Neural crest cell (in vitro differentiated cells): ENCODE results near the gene ZNF331. TPM values are rescaled to one million over a fixed set of nuclear protein-coding genes. Genes with fewer than 3 reads are reported as not detected.

Source experiments
- DNase-seq: peaks from one replicate; pipeline ENCODE4 v3.0.0; 2021; ENCODE audit warnings: low read depth, mixed read lengths, low spot score
- H3K27ac Mint-ChIP-seq: one replicate; pipeline ENCODE4 v1.8.0; 2021; ENCODE audit warnings: mild to moderate bottlenecking, mixed read lengths; ENCODE audit not compliant: unreplicated experiment
- H3K27me3 Mint-ChIP-seq: 2 replicates; pipeline ENCODE4 v1.8.0; 2021; ENCODE audit warnings: low read depth, mild to moderate bottlenecking, mixed read lengths
- H3K36me3 Mint-ChIP-seq: 2 replicates; pipeline ENCODE4 v1.8.0; 2021; ENCODE audit warnings: low read depth, mild to moderate bottlenecking, mixed read lengths
- H3K4me1 Mint-ChIP-seq: 2 replicates; pipeline ENCODE4 v1.8.0; 2021; ENCODE audit warnings: mixed read lengths
- H3K4me3 Mint-ChIP-seq: one replicate; pipeline ENCODE4 v1.8.0; 2021; ENCODE audit warnings: mild to moderate bottlenecking, mixed read lengths
- H3K9me3 Mint-ChIP-seq: 2 replicates; pipeline ENCODE4 v1.8.0; 2021; ENCODE audit warnings: mixed read lengths
- total RNA-seq: library from RNA; stranded (reverse); gene quantifications from 2 replicates; pipeline ENCODE4 v1.2.1, GENCODE V29; 2021
- TF ChIP-seq, protein P1 (sequence below): fragments of 200-600 bp; sonication (generic); conservative IDR thresholded peaks from 2 replicates; pipeline ENCODE4 v1.5.0; 2021; ENCODE audit warnings: antibody characterized with exemption, mild to moderate bottlenecking

Gene ZNF331
- total RNA-seq, 1 donor from 2014 or later = 36.6 TPM

DNA sequence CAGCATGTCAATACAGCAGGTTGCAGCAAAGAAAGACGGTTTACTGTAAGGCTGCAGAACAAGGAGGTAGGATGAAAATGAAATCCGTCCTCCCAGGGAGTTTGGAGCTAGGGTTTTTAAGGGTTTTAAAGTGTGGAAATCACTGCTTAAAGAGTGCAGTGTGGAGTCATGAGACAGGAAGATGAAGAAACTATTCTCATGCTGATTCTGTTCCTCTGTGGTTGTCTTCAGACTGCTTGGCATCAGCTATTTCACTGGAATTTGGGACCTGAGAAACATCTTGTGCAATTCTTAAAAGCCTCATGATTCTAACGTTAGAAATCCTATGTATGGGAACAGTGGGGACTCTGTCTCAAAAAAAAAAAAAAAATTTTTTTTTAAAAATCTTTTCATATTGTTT is 11.4 kb downstream of the ZNF331 start:
- TF ChIP-seq, protein P1, sequence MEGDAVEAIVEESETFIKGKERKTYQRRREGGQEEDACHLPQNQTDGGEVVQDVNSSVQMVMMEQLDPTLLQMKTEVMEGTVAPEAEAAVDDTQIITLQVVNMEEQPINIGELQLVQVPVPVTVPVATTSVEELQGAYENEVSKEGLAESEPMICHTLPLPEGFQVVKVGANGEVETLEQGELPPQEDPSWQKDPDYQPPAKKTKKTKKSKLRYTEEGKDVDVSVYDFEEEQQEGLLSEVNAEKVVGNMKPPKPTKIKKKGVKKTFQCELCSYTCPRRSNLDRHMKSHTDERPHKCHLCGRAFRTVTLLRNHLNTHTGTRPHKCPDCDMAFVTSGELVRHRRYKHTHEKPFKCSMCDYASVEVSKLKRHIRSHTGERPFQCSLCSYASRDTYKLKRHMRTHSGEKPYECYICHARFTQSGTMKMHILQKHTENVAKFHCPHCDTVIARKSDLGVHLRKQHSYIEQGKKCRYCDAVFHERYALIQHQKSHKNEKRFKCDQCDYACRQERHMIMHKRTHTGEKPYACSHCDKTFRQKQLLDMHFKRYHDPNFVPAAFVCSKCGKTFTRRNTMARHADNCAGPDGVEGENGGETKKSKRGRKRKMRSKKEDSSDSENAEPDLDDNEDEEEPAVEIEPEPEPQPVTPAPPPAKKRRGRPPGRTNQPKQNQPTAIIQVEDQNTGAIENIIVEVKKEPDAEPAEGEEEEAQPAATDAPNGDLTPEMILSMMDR = no peak
- no peak for DNase-seq
- Mint-ChIP-seq H3K4me3 (no peak overlapping the region), H3K9me3 (no peaks in the 10 kb centered on the region), H3K27me3 (no peaks in the 10 kb centered on the region), H3K36me3 (peaks cover 5% of the 10 kb centered on the region), H3K4me1 (peaks cover 4% of the 10 kb centered on the region), H3K27ac (no peak overlapping the region)

DNA sequence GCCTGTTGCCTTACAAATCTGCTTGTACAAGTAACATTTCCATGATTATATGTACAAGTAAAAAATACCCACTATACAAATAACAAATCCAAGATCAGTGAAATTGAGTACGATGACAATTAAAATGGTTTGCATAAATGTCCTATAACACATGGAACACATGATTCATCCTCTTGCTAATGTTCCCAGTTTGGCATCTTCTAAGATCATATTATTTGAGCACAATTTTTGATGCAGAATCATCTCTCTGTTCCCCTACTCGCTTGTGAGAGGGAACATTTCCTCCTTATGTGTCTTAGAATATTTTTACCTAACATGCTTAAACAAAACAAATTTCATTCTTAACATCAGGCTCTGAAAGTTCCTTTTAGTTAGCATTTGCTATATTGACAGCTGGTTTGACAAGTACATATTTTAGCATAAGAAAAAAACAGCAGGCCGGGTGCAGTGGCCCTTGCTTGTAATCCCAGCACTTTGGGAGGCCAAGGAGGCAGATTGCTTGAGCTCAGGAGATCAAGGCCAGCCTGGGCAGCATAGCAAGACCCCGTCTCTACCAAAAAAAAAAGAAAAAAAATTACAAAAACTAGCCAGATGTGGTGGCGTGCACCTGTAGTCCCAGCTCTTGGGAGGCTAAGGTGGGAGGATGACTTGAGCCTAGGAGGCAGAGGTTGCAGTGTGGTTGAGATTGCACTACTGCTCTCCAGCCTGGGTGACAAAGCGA is 14.2 kb downstream of the ZNF331 start:
- TF ChIP-seq, protein P1 = no peak
- no peak for DNase-seq
- peaks cover 4% of the 10 kb centered on the region for H3K4me1 Mint-ChIP-seq
- peaks cover 7% of the 10 kb centered on the region for H3K36me3 Mint-ChIP-seq
- H3K27ac Mint-ChIP-seq = no peak overlapping the region
- no peaks in the 10 kb centered on the region for H3K27me3 Mint-ChIP-seq
- H3K9me3 Mint-ChIP-seq = no peaks in the 10 kb centered on the region
- H3K4me3 Mint-ChIP-seq = no peak overlapping the region

DNA sequence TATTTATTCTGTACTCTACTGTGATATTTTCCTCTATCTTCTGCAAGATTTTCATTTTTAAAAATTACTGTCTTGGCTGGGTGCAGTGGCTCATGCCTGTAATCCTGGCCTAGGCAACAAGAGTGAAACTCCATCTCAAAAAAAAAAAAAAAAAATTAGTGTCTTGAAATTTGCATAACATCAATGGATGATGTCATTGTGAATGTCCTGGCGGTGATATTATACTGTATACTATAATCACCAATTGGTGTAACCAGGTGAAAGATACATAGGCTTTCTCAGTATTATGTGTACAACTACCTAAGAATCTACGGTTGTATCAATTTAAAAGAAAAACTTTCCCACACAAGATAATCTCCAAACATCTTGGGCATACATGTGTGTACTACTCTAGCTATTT is 15.2 kb downstream of the ZNF331 start:
- no peaks in the 10 kb centered on the region for H3K9me3 Mint-ChIP-seq
- H3K36me3 Mint-ChIP-seq = peaks cover 7% of the 10 kb centered on the region
- H3K27ac Mint-ChIP-seq = no peak overlapping the region
- H3K4me3 Mint-ChIP-seq = no peak overlapping the region
- H3K27me3 Mint-ChIP-seq = no peaks in the 10 kb centered on the region
- H3K4me1 Mint-ChIP-seq = peaks cover 4% of the 10 kb centered on the region
- no peak for DNase-seq
- TF ChIP-seq, protein P1 = no peak

DNA sequence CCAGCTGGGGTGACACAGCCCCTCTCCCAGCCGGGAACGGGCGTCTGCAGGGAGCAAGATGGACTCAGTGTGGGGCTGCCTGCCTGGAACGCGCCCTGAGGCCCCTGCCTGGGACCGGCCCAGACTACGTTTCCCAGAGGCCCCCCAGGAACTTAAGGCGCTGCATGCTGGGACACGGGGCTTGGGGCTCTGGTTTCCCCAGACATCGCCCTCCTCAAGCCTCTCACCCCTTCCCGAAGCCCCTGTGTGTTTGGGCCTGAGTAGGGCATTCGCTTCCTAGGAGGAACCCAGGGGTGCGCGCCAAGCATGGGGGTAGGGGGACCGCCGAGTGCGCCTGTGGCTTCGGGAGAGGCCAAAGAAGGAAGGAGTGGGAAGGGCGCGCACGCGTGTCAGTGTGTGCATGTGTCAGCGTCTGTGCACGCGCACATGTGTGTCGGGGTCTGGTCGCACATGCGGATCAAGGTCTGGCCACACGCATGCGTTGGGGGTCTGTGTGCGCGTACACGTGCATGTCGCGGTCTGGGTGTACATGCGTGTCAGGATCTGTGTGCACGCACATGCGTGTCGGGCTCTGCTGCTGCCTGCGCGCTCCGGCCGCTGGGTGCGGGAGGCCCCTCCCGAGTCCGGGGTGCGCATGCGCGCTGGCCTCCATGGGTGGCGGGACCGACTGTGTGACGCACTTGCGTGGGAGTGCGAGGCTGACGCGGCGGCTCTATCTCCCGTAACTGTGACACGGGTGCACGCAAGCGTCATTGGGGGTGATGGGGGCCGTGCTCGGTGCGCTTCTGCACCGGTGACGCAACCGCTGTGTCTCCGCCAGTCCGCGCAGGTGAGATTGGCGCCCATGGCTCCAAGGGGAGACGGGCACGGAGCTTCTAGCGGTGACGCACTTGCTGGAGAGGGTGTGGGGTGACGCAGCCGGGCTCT is 16.2 kb downstream of the ZNF331 start:
- H3K4me3 Mint-ChIP-seq = no peak overlapping the region
- TF ChIP-seq, protein P1 = no peak
- peaks cover 5% of the 10 kb centered on the region for H3K9me3 Mint-ChIP-seq
- DNase-seq = no peak
- H3K4me1 Mint-ChIP-seq = peaks cover 2% of the 10 kb centered on the region
- H3K36me3 Mint-ChIP-seq = peaks cover 15% of the 10 kb centered on the region
- no peaks in the 10 kb centered on the region for H3K27me3 Mint-ChIP-seq
- H3K27ac Mint-ChIP-seq = no peak overlapping the region

DNA sequence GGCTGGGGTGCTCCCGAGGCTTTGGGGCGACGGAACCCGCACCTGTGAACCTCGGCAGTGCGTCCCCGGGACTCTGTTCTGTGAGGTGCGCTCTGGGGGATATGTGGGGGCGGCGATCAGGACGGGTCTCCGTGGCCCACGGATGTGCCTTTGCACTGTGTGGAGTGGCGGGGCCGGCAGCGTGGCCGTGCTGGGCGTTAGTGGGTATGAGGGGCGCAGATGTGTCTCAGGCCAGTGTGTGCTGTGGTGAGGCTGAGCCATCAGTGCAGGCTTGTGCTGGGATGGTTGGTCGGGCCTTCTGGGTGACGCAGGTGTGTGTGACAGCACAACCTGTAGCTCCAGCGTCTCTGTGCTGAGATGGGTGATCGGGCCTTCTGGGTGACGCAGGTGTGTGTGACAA is 16.9 kb downstream of the ZNF331 start:
- Mint-ChIP-seq H3K36me3 (peaks cover 22% of the 10 kb centered on the region), H3K4me3 (no peak overlapping the region), H3K27ac (peak overlapping the region; percentile 78), H3K4me1 (no peaks in the 10 kb centered on the region), H3K9me3 (peaks cover 11% of the 10 kb centered on the region), H3K27me3 (no peaks in the 10 kb centered on the region)
- DNase-seq = no peak
- TF ChIP-seq, protein P1 = no peak
